ENCODE measurements around the gene KRTAP4-11.
"Not testable (repeated sequence)": the region's sequence is repeated elsewhere in the genome, so short reads cannot be mapped to it uniquely, and the experiment has no call there.

Gene KRTAP4-11

GRCh38 chr17:41117846-41118386 is at the start of gene KRTAP4-11:
Gene KRTAP4-11, minus strand, starts transcription at chr17:41118373. Its CDS starts 58 bp downstream, at chr17:41118315.
- DNase-seq = not testable (repeated sequence)

DNA sequence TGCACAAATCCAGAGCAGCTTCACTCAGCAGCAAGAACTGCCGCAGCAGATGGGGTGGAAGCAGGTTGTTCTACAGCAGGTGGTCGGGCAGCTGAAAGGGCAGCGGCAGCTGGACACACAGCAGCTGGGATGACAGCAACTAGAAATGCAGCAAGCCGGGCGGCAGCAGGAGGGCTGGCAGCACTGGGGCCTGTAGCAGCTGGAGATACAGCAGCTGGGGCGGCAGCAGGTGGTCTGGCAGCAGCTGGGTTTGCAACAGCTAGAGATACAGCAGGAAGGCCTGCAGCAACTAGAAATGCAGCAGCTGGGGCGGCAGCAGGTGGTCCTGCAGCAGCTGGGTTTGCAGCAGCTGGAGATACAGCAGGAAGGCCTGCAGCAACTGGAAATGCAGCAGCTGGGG is 49.4 kb upstream of the KRTAP4-11 start:
- DNase-seq = no peak

- no peak for DNase-seq
Measured at GRCh38 chr17:41163828-41164227, 45.7 kb upstream of the KRTAP4-11 start.

DNA sequence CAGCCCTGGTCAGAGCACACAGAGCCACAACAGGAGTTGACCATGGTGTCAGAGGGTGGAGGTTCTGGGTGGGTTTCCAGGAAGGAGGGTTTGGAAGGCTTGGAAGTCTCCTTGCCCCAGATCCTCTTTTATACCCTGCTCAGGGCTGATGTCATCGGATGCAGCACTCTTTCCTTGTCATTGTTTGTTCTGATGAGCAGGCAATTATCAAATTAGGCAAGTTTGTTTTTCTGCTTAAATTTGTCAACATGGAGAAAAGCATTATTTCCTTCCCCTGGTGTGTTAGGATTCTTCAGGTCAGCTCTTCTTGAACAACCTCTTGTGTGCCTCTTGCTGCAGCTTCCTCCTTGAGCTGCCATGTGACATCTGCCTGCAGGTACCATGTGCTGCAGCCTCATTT is 42.5 kb upstream of the KRTAP4-11 start, which contains the start of gene KRTAP4-4:
Gene KRTAP4-4, minus strand, starts transcription at position 101 of the 400 bp plus-strand sequence. Its CDS starts 57 bp downstream, at position 44.
- no peak for DNase-seq

GRCh38 chr17:41160190-41160589 is 42.0 kb upstream of the KRTAP4-11 start:
- DNase-seq = not testable (repeated sequence)

DNA sequence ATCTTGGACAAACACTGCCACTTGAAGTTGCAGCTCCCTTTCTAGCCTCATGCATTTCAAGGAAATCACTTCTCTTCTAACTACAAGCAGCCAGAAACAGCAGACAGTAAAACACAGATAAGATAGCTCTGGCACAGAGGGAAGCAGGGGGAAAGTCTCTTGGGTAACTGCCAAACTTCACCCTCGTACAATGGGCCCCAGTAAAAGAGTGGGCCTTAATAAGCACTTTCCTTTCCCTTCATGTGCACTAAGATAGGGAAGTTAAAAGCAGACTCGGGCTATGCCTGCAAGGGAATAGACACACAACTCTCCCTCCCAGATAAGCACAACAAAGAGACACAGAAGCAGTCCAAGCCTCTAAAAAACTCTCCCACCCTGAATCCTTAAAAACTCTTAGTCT is 35.7 kb upstream of the KRTAP4-11 start:
- DNase-seq = no peak

GRCh38 chr17:41151525-41151924 is 33.4 kb upstream of the KRTAP4-11 start:
- DNase-seq = no peak

DNA sequence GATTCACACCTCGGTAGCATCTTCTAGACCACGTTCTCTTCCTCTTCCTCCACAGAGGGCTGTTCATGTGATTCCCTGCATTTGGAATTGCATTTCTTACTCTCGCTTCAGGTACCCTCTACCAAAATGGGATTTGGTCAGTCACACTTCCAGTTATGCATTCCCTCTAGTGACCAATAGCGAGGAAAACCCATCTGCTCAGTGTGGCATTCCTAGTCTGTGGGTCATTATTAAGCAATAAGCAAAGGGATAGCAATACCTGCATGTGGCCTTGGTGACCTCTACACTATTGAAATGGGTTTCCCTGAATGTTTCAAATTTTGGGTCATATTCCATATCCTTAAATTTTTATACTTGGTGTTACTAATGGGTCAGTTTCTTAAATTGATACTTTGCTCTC is 31.9 kb upstream of the KRTAP4-11 start:
- no peak for DNase-seq

DNA sequence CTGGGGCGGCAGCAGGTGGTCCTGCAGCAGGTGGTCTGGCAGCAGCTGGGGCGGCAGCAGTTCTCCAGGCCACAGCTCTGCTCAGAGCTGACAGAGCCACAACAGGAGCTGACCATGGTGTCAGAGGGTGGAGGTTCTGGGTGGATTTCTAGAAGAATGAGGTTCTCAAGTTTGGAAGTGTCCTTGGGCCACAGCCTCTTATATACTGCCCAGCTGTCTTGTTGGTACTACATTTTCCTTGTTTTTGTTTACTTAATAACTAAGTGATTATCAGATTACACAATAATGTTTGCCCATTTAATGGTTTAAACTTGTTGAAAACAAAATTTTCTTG is 31.4 kb upstream of the KRTAP4-11 start, which contains the start of gene KRTAP4-5:
Gene KRTAP4-5, minus strand, starts transcription at position 174 of the 334 bp plus-strand sequence. Its CDS starts 58 bp downstream, at position 116.
- DNase-seq = no peak

GRCh38 chr17:41148971-41149651 is 30.9 kb upstream of the KRTAP4-11 start:
- peak; percentile 6 for DNase-seq

GRCh38 chr17:41147531-41148204 is 29.5 kb upstream of the KRTAP4-11 start:
- DNase-seq = no peak

- no peak for DNase-seq
Measured at GRCh38 chr17:41145261-41145660, 27.1 kb upstream of the KRTAP4-11 start.

- no peak for DNase-seq
Measured at GRCh38 chr17:41144846-41145245, 26.7 kb upstream of the KRTAP4-11 start.

GRCh38 chr17:41141361-41141760 is 23.2 kb upstream of the KRTAP4-11 start:
- DNase-seq = no peak

GRCh38 chr17:41140360-41141131 is 22.4 kb upstream of the KRTAP4-11 start, which contains the start of gene KRTAP4-6:
Gene KRTAP4-6, minus strand, starts transcription at chr17:41140544. Its CDS starts 57 bp downstream, at chr17:41140487.
- DNase-seq = no peak

DNA sequence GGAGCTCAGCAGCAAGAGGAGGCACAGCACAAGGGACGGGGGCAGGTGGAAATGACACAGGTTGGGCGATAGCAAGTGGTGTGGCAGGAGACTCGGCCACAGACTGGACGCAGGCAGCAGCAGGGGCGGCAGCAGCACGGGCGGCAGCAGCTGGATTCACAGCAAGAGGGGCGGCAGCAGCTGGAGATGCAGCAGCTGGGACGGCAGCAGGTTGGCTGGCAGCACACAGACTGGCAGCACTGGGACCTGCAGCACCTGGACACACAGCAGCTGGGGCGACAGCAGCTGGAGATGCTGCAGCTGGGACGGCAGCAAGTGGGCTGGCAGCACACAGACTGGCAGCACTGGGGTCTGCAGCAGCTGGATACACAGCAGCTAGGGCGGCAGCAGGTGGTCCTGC is 21.7 kb upstream of the KRTAP4-11 start:
- DNase-seq = not testable (repeated sequence)

DNA sequence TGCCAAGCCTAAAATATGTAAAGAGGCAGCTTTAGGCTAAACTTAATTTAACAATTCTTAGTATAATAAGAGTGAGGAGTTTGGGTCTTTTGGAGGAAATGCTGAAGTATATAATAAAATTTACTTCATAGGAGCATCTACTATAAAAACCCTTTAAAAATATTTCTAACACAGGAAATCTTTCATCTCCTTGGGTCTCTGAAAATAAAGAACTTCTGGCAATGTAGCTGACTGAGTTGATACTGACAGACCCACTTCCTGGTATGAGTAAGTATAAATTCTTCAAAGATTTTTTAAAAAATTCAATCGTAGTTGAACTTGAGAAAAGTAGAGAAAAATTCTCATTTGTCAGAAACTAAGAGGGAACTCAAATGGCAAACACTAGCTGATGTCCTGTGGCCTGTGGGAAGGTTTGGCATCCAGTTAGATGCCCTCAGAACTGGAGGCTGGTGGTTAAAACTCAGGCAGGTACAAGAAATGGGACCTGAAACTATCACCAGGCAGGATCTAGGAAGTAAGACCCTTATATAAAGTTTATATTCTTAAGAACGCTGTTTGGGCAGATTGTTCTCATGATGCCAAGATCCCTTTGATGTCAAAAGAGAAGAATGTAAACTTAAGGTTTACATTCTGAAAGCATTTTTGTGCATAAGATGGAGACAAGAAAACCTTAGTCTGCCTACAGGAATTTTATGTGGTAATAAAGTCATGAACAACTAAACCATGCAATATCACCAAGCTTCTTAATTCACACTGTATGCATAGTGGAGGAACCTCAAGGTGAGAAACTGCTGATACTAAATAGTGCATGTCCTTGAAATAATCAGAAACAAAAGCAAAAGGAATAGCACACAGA is 15.9 kb upstream of the KRTAP4-11 start:
- DNase-seq = no peak

- DNase-seq = no peak
Measured at GRCh38 chr17:41131979-41132378, 13.8 kb upstream of the KRTAP4-11 start.

GRCh38 chr17:41127371-41127770 is 9.2 kb upstream of the KRTAP4-11 start:
- DNase-seq = no peak

GRCh38 chr17:41126412-41126811 is 8.2 kb upstream of the KRTAP4-11 start:
- DNase-seq = no peak

DNA sequence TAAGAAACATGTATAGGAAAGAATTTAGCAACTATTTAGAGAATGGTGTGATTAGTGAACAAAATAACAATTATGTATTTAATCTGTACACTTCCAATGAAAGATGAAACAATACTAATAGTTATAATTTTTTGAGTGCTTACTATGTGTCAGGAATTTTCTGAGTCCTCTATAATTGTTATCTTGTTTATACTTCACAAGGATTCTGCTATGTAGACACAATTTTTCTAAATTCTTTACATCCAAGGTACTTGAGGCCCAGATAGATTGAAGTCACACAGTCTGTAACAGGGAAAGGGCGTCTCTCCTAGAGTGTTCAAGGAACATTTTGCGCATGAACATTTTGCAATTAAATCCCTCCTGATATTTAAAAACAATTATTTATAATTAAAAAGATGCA is 6.9 kb upstream of the KRTAP4-11 start:
- no peak for DNase-seq

GRCh38 chr17:41123991-41124371 is 5.8 kb upstream of the KRTAP4-11 start, which contains the start of gene KRTAP4-12:
Gene KRTAP4-12, minus strand, starts transcription at chr17:41124182. Its CDS starts 60 bp downstream, at chr17:41124122.
- DNase-seq = not testable (repeated sequence)
